ENCODE measurements around the gene C16orf89.

The C16orf89 gene

GRCh38 chr16:5031601-5032000, 34.2 kb downstream of the C16orf89 start:
- H3K4me3 ChIP-seq (ENCODE audit: low read depth, low read length), result no peak overlapping the region

DNA sequence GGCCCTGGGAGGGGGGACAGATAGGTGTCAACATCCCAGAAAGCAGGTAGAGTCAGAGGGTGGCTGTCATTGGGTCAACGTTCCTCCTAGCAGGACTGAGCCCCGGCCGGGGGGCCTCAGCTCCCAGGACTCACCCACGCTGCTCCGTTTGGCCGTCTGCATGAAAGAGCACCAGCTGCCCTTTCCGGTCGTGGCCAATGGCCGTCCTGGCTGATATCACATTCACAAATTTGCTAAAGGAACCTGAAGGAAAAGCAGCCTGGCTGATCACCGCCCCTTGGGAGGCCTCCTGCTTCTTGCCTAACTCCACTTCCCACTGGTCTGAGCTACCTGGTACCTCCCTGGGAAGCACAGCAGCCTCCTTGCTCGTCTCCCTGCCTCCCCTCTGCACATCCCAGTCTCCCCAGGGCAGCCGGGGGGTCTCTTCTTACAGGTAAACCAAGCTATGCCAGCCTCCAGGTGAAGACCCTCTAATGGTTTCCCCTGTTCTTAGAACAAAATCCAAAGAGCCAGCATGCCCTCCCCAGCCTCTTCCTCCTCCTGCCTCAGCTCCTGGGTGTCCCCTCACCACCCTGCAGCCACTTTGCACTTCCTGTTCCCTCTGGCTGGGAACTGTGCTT, 35.4 kb downstream of the C16orf89 start:
- no peak overlapping the region for H3K4me3 ChIP-seq (ENCODE audit: low read depth, low read length)

- no peak overlapping the region for H3K4me3 ChIP-seq (ENCODE audit: low read depth, low read length)
These were observed 36.7 kb downstream of the C16orf89 start for GRCh38 chr16:5028950-5029475.

- no peak overlapping the region for H3K4me3 ChIP-seq (ENCODE audit: low read depth, low read length)
These were observed 38.1 kb downstream of the C16orf89 start for GRCh38 chr16:5027575-5028235.

DNA sequence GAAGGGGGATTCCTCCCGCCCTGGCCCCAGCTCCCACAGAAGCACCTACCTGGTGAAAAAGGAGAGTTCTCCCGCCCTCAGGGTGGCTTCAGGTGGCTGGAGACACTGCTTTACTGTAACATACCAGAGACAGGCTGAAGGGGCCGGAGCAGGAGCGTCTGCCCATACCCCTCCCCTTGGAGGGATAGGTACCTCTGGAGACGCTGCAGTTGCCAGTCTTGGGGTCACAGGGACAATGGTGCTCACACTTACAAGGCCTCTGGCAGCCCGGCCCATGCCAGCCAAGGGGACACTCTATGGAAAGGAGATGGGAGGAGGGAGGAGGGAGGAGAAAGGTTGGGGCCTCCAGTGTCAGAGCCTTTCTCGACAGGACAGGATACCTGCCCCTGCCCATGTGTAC, 38.7 kb downstream of the C16orf89 start:
- H3K4me3 ChIP-seq (ENCODE audit: low read depth, low read length), result no peak overlapping the region

GRCh38 chr16:5026664-5027063, 39.1 kb downstream of the C16orf89 start:
- no peak overlapping the region for H3K4me3 ChIP-seq (ENCODE audit: low read depth, low read length)

DNA sequence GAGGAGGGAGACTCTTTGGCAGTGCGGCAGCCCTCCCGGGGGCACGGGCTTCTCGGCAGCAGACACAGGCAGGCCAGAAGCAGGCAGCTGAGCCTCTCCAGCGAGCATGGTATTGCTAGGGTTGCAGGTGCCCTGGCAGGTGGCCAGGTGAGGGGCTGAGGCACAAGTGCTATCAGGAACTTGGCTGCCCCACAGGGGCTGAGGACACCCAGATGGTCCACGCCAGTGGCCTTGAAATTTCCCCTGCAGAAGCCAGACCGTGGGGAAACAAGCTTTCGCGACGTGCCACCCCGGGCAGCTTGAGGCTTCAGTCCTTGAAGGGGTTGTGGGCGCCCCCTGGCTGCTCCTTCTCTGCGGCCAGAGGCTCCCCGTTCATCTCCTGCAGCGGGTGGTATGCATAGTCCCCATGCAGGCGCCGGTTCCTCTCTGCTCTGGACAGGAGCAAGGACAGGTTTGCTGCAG, 40.6 kb downstream of the C16orf89 start:
- no peak overlapping the region for H3K4me3 ChIP-seq (ENCODE audit: low read depth, low read length)

DNA sequence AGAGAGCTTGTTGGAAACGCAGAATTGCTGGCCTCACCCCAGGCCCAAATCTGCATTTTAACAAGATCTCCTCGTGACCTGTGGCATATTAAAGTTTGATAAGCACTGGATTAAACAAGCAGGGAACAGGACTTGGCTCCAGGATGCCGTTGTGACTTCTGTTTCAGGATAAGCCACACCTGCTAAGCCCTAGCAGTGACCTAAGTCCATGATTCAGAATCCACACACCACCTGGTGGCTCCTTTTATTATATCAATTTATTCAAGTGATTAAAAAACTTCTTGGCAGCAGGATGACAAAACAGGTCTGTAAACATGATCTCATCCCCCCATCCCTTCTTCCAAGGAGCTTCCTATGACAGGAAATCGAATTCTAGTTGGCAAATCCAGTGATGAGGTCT, 41.1 kb downstream of the C16orf89 start:
- H3K4me3 ChIP-seq (ENCODE audit: low read depth, low read length), result no peak overlapping the region

GRCh38 chr16:5022521-5022920, 43.2 kb downstream of the C16orf89 start:
- H3K4me3 ChIP-seq (ENCODE audit: low read depth, low read length), result no peak overlapping the region

- no peak overlapping the region for H3K4me3 ChIP-seq (ENCODE audit: low read depth, low read length)
These were observed 45.2 kb downstream of the C16orf89 start for GRCh38 chr16:5020551-5020950.

DNA sequence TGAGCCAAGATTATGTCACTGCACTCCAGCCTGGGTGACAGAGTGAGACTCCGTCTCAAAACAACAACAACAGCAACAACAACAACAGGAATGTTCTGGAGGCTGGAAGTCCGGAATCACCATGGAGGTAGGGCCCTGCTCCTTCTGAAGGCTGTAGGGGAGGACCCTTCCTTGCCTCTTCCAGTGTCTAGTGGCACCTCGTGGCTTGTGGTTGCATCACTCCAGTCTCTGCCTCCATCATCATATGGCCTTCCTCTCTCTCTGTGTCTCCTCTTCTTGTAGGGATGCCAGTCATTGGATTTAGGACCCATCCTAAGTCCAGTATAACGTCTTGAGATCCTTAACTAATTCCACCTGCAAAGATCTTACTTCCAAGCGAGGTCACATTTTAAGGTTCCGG, 46.0 kb downstream of the C16orf89 start:
- no peak overlapping the region for H3K4me3 ChIP-seq (ENCODE audit: low read depth, low read length)

DNA sequence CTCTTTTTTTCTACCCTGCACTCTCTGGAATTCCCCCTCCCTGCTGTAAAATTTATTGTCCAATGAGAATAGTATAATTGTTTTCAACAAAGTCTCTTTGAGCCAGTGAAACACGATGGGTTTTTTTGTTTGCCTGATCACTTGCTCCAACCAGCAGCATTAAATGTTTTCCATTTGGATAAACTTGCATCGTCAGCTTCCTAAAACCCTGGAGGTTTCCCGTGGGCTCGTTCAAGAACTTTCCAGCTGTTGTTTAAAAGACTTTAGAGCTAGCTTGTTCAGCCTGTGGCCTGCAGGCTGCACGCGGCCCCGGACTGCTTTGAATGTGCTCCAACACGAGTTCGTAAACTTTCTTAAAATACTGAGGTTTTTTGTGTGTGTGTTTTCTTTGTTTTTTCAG, 47.0 kb downstream of the C16orf89 start:
- H3K4me3 ChIP-seq (ENCODE audit: low read depth, low read length), result no peak overlapping the region

DNA sequence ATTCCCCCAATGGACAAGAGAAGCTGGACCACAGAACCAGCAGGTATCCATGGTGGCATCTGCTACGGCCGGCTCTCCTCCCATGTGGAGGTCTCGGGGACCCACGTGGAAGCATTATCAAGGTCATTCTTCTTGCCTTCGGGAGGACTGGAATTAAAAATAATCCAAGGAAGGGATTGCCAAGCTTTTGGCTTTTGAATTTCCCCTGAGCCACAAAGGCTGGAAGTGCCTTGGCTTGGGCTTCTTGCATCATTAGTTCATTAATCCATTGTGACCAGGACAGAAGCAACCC, 48.1 kb downstream of the C16orf89 start:
- H3K4me3 ChIP-seq (ENCODE audit: low read depth, low read length), result no peak overlapping the region

GRCh38 chr16:5016967-5017677, 48.6 kb downstream of the C16orf89 start:
- no peak overlapping the region for H3K4me3 ChIP-seq (ENCODE audit: low read depth, low read length)

- H3K4me3 ChIP-seq (ENCODE audit: low read depth, low read length), result no peak overlapping the region
These were observed 49.9 kb downstream of the C16orf89 start for GRCh38 chr16:5015887-5016286.

GRCh38 chr16:5015351-5015750, 50.4 kb downstream of the C16orf89 start:
- H3K4me3 ChIP-seq (ENCODE audit: low read depth, low read length), result no peak overlapping the region

DNA sequence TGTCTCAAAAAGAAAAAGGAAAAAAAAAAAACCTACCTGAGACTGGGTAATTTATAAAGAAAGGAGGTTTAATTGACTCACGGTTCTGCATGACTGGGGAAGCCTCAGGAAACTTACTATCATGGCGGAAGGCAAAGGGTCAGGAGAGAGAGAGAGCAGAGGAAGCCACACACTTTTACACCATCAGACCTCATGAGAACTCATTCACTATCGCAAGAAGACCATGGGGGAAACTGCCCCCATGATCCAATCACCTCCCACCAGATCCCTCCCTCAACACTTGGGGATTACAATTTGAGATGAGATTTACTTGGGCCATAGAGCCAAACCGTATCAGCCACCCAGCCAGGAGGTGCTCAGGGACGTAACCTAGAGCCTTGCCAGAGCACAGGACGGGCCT, 52.9 kb downstream of the C16orf89 start:
- H3K4me3 ChIP-seq (ENCODE audit: low read depth, low read length), result no peak overlapping the region

DNA sequence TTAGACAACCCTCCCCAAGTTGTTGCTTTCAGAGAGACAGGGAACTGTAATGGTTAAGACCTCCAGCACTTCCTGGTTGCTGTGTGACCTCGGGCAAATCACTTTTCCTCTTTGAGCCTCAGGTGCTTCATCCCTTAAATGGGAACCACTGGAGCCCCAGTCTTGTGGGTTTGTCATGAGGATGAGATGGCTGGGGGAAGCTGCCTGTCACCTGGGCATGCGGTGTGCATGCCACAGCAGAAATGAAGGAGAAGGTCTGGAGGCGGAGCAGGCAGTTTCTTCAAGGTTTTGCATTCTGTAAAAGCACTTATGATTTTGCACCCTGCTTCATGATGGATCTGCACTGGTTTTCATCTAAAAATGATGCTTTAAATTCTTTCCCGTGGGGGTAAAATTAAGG, 54.1 kb downstream of the C16orf89 start:
- no peak overlapping the region for H3K4me3 ChIP-seq (ENCODE audit: low read depth, low read length)

DNA sequence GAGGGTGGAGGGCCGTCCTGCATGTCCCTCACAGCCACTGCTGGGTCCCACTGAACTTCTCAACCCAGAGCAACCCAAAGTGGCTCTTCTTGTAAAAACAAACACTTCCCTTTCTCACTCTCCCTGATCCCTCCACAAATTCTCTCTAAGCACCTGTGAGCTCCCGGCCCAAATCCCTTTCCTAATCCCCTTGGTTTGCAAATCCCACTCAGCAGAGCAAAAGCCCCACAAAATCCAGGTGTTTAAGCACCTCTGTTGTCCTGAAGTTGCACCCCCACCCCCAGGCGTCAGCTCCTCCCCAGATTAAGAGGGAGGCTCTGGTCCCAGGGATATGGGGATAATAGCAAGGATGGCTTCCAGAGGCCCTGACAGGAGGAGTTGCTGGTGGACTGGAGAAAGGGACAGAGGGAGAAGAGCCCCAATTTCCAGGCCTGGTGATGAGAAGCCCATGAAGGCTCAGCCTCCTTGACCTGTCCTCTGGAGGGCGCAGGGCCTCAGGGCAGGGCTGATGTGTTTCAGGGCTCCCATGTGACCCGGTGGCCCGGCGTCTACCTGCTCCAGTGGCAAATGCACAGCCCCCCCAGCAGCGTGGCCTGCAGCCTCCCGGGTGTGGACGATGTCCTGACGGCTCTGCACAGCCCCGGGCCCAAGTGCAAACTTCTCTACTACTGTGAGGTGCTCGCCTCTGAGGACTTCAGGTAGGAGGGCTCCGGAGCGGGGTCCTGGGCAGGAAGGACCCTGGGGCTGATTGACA, 55.0 kb downstream of the C16orf89 start:
- no peak overlapping the region for H3K4me3 ChIP-seq (ENCODE audit: low read depth, low read length)

GRCh38 chr16:5008311-5008731, 57.4 kb downstream of the C16orf89 start:
- no peak overlapping the region for H3K4me3 ChIP-seq (ENCODE audit: low read depth, low read length)

- no peak overlapping the region for H3K4me3 ChIP-seq (ENCODE audit: low read depth, low read length)
These were observed 58.5 kb downstream of the C16orf89 start for GRCh38 chr16:5007256-5007655.

All from iPS-11a (cell line).